Stimulated activated CD8-positive, alpha-beta memory T cell treated with anti-CD3 and anti-CD28 coated beads, Interleukin-7, amount 100 ng/mL, for 4 hours (primary cell): ENCODE results near the gene PIK3R6.

Experiments
- DNase-seq, 2 donors: peaks; one replicate each; pipeline ENCODE4 v3.0.0-alpha.2; 2020; ENCODE audit warnings: low read depth in 2 of 2

PIK3R6 gene

DNA sequence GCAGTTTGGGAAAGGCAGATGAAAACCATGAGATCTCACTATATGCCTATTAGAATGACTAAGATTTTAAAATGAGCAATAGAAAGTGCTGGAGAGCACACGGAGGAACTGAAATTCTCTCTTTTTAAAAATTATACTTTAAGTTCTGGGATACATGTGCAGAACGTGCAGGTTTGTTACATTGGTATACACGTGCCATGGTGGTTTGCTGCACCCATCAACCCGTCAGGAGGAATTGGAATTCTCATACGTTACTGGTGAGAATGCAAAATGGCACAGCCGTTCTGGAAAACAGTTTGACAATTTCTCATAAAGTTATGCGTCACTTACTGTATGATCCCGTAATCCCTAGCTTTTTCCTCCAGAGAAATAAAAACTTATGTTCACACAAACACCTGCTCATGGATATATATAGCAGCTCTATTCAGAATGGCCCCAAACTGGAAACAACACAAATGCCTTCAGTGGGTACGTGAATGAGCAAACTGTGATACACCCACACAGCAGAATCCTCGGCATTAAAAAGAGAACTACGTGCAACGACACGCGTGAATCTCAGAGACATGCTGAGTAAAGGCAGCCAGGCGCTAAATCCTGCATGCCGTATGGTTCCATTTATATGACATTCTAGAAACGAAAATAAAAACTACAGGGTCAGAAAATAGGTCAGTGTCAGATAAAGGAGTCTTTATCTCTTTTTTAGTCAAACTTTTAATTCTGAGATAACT, 11.8 kb downstream of the PIK3R6 start:
- no peak for DNase-seq

DNA sequence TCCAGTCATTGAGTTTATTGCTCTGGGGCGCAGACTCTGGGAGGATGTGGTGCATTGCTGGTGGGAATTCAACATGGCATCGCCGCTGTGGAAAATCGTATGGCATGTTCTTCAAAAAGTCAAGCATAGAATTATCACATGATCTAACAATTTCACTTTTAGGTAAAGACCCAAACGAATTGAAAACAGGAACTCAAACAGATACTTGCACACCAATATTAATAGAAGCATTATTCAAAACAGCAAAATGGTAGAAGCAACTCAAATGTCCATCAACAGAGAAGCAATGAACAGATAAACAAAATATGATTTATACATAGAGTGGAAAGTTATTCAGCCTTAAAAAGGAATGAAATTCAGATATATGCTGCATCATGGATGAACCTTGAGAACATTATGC, 15.9 kb downstream of the PIK3R6 start:
- DNase-seq: no peak

DNA sequence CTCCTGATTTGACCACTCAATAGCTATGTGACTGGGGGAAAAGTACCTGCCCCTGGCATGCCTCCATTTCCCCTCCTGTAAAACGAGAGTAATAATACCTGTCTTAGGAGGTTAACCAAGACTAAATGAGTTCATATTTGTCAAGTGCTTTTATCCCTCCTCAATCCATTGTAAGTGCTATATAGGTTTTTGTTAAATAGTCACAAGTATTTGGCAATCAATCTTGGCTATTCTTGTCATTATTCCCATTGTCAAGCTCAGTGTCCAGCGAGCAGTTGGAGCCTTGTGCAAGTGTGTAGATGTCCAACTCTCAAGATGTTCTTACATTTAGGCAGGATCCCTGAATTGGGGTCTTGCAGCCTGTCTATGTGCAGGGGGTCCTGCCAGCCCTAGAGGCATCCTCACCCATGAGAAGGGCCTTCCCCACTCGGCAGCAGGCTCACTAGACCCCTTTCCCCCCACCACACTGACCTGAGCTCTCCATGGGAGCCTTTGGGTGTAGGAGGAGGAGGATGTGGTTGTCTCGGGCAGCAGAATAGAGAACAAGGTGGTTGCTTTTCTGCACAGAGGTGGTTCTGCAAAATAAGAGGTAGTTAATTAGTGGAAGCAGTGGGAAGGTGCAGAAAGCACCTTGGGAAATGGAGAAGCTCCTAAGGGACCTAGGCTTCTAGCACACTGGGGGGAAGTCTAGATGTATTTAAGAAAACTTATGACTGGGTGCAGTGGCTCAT, 18.0 kb downstream of the PIK3R6 start:
- no peak for DNase-seq

DNA sequence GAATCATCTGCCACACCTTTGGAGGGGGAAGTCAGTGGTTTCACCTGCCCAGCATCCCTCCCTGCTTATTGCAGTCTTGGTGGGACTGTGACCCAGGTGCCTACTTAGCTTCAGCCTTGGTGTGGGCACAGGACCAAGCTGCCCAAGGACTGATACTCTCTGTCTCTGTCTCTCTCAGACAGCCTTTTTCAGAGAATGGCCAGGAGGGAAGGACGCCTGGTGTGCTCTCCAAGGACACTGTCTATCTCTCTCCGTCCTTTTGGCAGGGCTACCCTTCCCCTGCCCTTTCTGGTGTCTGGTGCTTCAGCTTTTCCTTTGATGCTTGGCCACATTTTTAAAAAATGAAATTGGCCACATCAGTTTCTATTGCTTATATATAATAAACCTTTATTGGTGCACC, 19.6 kb downstream of the PIK3R6 start:
- no peak for DNase-seq

DNA sequence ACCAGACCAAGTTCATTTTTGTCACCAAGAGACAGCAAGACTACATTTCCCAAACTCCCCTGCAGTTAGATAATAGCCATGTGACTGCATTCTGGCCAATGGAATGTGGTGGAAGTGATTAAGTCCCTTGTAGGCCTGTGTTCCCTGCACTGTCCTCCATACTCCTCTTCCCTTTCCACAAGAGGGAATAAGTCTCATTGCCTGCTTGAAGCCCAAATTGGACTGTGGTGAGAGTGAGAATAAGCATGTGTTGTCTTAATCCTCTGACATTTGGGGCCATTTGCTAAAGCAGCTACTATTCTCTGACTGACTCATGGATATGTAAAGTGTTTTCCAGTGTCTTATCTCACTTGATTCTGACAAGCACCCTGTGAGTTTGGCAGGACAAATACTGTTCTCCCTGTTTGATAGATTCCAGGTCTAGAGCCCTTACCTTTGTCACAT, 20.7 kb downstream of the PIK3R6 start:
- no peak for DNase-seq

DNA sequence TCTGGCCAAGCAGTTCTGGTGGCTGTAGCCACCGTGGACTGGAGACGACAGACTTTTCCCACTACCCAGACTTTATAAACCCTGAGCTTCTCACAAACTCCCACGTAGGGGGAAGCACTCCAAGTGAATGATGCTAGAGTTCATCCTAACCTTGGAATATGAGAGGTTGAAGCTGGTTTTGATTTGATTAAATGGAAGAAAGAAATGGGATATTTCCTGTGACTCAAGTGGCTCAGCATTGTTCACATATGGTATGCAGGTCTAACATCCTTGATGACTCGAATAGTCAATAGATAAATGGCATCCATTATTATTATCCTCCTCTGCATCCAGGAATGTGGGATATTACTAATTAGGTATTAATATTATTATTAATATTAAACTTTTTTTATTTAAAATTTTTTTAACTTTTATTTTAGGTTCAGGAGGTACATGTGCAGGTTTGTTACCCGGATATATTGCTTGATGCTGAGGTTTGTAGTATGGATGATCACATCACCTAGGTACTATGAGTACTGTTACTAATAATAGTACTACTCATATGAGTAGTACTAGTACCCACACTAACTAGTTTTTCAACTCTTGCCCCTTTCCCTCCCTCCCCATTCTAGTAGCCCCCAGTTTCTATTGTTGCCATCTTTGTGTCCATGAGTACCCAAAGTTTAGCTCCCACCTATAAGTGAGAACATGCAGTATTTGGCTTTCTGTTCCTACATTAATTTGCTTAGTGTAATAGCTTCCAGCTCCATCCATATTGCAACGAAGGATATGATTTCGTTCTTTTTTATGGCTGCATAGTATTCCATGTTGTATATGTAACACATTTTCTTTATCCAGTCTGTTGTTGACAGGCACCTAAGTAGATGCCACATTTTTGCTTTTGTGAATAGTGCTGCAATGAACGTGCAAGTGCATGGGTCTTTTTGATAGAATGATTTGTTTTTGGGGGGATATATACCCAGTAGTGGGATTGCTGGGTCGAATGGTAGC, 22.9 kb downstream of the PIK3R6 start:
- no peak for DNase-seq

DNA sequence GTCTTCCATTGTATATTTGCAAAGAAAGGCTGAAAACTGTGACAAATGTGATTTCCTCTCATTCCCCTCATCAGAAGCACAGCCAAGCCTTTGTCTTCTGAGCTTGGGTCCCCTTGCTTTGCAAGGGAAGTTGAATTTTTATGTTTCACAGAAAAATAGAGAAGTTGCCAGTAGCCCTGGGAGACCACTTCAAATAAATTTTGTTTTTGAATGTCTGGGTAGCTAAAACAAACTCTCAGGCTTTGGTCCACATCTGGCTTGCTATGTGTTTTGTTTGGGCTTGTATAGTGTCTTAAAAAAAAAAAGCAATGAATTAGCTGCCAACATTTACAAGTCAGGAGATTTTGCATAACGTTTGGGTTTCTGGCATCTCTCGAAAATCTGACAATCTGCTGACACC, 24.1 kb downstream of the PIK3R6 start:
- no peak for DNase-seq

DNA sequence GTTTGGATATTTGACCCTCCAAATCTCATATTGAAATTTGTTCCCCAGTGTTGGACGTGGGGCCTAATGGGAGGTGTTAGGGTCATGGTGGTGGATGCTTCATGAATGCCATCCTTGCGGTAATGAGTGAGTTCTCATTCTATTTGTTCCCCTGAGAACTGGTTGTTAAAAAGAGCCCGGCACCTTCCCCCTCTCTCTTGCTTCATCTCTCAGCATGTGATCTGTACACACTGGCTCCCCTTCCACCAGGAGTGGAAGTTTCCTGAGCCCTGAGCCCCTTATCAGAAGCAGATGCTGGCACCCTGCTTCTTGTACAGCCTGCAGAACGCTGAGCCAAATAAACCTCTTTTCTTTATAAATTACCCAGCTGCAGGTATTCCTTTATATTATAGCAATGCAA, 25.6 kb downstream of the PIK3R6 start:
- no peak for DNase-seq

DNA sequence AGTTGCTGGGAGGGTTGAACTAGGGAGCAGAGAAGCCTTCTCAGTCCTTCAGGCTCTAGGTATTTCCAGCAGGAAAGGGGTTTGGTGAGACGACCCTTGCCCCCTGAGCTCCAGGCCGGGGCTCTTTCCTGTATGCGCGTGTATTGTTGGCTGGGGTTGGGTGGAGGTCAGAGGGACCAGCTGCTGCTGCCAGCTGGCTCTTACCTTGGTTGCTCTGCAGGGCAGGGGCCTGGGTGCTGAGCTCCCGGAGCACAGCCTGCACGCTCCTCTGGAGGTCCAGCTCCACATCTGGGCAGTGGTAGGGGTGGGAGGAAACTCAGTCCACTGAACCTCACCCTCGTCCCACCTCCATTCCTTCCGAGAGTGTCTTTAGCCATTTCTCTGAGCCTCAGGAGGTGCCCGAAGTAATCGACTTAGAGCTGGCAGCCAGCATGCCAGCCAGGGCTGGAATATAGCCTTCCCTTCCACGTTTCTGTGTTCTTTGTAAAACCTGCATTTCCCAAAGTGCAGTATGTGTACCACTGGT, 28.0 kb downstream of the PIK3R6 start:
- no peak for DNase-seq

DNA sequence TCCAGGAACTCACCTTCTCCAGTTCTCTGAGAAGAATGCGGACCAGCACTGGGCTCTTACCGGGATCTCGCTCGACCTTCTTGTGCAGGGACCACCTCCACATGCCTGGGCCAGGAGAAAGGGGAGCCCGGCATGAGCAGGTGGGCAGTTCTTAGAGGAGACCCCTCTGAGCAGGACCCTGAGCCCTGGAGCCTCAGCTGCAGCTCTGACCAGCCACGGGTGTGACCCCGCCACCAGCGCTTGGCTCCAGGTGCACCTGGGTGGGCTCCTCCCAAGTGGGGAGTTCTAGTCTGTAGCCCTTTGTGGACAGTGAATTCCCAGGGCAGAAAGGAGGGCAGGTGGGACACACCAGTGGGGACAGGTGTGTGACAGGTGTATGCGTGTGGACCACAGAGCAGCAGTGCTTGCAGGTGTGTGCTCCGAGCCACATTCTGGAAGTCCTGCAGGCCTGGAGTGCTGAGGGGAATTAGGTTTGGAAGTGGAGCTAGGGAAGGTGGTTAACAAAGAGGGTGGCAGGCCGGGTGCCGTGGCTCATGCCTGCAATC, 28.9 kb downstream of the PIK3R6 start:
- no peak for DNase-seq

DNA sequence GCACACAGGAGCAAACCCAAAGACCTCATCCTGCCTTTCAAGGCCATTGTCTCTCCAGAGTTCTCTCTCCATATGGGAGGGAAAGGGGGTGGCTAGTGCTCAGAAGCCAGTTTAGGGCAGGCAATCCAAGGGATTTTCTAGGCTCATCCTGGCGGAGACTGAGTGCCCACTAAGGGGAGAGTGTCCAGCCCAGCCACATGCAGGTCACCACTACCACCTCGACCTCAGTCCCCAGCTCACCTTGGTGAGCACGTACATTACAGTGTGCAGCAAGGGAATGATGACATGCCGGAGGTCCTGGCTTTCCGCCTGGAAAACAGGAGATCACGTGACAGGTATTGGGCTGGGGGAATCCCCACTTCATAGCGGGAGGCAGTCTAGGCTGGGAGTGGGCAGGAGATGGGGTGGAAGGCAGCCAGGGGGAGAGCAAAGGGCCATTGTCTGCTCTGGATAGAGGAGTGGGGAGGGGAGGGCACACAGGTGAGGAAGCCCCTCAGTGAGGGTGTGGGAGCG, 29.9 kb downstream of the PIK3R6 start:
- DNase-seq: no peak

DNA sequence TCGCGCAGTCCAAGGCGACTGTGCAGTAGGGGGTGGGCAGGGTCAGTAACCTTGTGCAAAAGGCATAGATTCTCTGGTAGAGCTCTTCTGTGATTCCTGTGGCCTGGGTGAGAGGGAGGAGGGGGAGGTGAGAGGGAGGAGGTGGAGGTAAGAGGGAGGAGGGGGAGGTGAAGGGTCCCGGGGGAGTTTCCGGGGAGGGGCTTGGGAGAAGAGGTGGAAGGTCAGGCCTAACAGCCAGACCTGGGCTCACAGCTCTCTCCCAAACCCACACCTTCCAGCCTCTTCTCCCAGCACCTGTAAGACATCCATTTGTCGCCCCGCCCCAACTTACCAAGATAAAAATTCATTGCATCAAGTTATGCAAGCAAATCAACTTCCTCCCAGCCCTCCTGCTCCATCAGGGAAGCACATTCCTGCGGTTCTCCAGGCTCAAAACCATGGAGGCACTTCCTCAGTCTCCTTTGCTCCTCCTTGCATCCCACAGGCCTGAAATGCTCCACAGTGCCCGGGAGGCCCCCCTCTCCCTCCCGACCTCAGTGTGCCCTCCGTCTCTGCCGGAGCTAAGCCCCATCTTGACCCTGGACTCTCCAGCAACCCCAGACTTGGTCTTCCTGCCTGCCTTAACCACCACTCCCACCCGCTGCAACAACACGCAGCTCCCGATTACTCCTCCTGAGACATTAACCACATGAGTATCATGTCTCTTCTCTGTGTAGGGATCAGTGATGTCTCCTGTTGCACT, 30.5 kb downstream of the PIK3R6 start:
- DNase-seq: no peak

DNA sequence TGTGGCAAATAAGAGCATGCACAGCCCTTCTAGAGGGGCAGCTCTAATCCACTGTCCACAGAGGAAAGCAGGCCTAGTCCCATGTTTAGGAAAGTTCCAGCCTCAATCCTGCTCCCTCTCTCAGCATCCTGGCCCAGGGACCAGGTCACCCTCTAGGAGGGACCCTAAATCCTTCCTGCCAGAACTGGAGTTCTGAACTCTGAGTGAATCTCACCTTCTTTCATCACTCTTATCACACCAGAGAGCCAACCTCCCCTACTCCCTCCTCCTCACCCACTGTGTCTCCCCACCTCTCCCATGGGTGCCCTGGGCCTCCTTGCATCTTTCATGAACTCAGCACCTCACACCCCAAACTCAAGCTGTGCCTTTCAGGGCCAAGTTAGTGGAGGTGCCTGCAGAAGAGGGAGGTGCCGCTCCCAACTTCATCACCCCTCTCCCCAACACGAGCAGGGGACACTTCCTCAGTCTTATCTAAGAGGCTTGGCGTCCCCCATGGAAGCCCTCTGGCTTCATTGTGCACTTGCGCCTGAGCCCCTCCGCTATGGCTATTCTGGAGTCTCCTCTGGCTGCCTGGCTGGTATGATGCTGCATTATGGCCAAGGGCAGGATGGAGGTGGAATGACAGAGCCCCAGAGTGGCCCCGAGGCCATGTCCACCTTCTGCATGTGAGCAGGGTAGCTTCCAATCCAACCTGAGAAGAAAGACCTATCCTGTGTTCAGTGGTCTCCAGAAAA, 31.7 kb downstream of the PIK3R6 start:
- DNase-seq: no peak

DNA sequence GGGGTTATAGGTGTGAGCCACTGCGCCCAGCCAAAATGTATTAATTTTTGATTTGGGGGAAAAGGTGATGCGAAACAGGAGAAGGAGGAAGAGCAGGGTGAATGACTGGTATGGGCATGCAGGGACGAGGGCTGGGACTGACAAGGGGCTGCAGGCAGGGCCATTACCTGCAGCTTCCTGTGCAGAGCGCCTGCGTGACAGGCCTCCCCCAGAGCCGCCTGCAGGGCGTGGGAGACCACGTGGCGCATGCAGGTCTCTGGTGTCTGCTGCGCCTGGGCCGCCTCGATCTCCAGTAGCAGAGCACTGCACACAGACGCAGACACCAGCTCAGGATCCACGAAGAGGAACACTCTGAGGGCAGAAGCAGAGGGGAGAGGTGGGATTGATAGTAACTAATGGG, 32.4 kb downstream of the PIK3R6 start:
- no peak for DNase-seq

DNA sequence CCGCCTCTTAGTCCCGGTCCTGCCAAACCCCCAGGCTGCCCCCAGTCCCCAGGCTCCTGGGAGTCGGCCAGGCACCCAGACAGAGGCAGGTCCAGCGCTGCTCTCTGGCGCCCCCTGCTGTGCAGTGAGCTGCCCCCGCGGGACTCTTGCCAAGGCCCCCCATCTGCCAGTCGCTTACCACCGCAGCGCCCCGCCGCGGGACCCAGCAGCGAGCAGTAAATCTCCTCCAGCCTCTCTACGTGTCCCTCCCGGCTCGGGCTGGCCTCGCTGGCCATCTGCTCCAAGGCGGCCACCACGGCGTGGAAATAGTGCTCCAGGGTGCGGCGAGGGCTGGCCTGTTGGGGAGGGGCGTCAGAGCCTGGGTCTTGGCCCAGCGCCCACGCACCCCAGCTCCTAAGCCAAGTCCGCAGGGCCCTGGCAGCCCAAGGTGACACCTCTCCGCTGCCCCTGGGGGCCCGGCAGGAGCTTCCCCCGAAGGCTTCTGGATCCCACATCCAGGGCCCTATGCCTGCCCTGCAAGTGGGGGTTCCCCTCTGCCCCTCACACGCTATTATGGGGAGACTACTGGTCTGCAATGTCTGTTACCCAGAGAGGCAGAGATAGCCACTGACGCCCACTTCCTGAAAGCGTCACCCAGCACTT, 34.6 kb downstream of the PIK3R6 start:
- no peak for DNase-seq

DNA sequence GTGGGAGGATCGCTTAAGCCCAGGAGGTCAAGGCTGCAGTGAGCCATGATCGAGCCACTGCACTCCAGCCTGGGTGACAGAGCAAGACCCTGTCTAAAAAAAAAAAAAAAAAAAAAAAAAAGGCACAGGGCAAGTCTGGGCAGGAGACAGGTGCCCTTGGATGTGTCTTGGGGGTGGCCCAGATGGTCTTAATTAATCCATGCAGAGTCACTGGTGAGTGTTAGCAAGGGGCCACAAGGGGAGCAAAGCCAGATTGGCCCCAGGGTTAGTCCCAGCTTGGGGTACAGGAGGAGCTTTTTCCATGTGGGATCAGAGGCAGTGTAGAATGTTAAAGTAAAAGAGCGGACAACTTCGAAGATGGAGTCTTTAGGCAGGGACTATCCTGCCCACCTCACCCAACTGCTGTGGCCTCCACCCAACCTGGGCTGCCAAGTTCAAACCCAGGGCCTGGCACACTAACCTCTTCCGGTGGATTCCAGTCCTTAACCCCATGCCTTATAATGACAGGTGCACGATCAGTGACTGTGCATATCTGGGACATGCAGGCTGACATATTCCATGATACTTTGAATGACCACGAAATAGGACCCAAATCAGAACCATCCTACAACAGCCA, 36.1 kb downstream of the PIK3R6 start:
- no peak for DNase-seq

DNA sequence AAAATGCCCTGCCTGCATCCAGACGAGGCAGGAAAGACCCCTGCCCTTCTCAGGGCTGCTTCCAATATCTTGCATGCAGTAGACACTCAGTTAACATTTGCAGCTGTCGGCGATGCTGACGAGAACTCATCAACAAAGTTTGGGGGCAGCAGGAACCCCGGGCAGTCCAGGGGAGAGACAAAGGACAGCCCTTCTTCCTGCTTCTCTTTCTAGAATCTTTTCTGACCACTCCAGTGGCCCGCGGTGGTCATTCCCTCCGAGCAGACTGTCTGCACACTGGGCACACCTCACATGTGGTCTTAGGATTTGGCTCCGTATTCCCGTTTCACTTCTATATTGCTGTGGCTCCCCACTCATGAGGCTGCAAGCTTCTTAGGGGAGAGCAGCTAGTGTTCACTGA, 37.3 kb downstream of the PIK3R6 start:
- DNase-seq: no peak

DNA sequence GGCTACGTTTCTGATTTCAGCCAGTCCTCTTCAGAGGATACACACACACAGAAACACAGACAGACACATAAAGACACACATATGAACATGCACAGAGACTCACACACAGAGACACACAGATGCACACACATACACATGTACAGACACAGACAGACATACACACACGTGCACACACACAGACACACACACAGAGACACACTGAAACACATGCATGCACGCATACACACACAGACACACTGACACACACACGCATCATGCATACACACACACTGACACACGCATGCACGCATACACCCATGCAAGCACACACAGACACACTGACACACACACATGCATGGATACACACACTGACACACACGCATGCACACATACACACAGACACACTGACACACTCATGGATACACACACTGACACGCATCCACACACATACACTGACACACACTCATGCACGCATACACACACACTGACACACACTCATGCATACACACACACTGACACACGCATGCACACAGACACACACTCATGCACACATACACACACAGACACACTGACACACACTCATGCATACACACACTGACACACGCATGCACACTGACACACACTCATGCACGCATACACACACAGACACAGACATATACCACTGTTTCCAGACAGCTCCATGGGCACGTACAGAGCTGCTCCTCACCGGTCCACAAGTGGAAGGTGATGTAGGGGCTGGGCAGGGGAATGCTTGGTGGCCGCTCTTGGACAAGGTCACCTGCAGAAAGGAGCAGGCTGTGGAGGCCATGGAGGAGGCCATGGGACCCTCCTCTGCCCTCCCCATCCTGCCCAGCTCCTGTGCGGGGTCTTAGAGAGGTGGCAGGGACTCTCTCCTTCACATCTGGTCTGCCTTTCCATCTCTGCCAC, 38.2 kb downstream of the PIK3R6 start:
- no peak for DNase-seq
